HepG2 (cell line): Measurements from ENCODE around the gene LPCAT4. TPM values are rescaled to one million over a fixed set of nuclear protein-coding genes. Genes with fewer than 3 reads are reported as not detected.

Experiments
- ATAC-seq: fragments of 200-7000 bp; cut with Tn5 transposase; 3 replicates; pipeline ENCODE4 v1.9.1; 2020; ENCODE audit warnings: mild to moderate bottlenecking, moderate library complexity
- BruUV-seq: library from RNA; stranded (reverse); fragments of 400-500 nt; replicated peaks from 2 replicates; lab custom pipeline; 2021; lab: Mats Ljungman, UMichigan
- CTCF ChIA-PET: fragments of 300-600 bp; formaldehyde crosslinking; extraction: SDS; loops from one replicate; lab custom pipeline; 2021; ENCODE audit warnings: low total read pairs, inconsistent platforms, low intra/inter-chr PET ratio; lab: Yijun Ruan, JAX
- POLR2A ChIA-PET: fragments of 350-600 bp; sonication (Branson Sonifier 250); formaldehyde crosslinking; loops from one replicate; lab custom pipeline; 2020; ENCODE audit warnings: antibody characterized with exemption, inconsistent platforms; lab: Yijun Ruan, JAX
- DNase-seq: peaks from one replicate; pipeline ENCODE4 v3.0.0-alpha.2; 2015; ENCODE audit warnings: low spot score
- FAIRE-seq: peaks from 3 replicates; lab custom pipeline; 2011; peaks lifted over from hg19 to GRCh38; lab: Jason Lieb, UNC
- H2AFZ ChIP-seq: one replicate; pipeline ENCODE4 v1.6.1; 2011; ENCODE audit warnings: low read length, inconsistent platforms
- H3K27ac ChIP-seq: fragments of 300-600 bp; 3 replicates; pipeline ENCODE4 v1.8.0; 2011; ENCODE audit warnings: mixed run types, mild to moderate bottlenecking, mixed read lengths, low read length, inconsistent platforms; ENCODE audit not compliant: insufficient read depth; ENCODE audit errors: extremely low read length
- H3K27me3 ChIP-seq, 2 experiments: fragments of 200-600 bp in 1 of 2; 2 replicates in 1 of 2; 3 replicates in 1 of 2; pipeline versions ENCODE4 v1.6.0 to v1.8.0; 2011; ENCODE audit warnings: low read length in 2 of 2, mild to moderate bottlenecking in 2 of 2, moderate library complexity in 2 of 2, inconsistent platforms in 1 of 2; ENCODE audit not compliant: insufficient read depth in 2 of 2, control insufficient read depth in 1 of 2
- H3K36me3 ChIP-seq, 2 experiments: fragments of 200-600 bp in 1 of 2; replicated peaks in 1 of 2; 2 replicates in 1 of 2; 3 replicates in 1 of 2; pipeline versions ENCODE4 v1.5.1 to v1.8.0; 2011; ENCODE audit warnings: low read length in 2 of 2, inconsistent platforms in 1 of 2; ENCODE audit not compliant: insufficient read depth in 2 of 2, control insufficient read depth in 1 of 2
- H3K4me1 ChIP-seq: 2 replicates; pipeline ENCODE4 v1.5.1; 2012; ENCODE audit warnings: low read length, inconsistent platforms; ENCODE audit not compliant: insufficient read depth
- H3K4me2 ChIP-seq: 2 replicates; pipeline ENCODE4 v1.6.0; 2011; ENCODE audit warnings: low read depth, low read length, inconsistent platforms
- H3K4me3 ChIP-seq, 3 experiments: fragments of 200-600 bp in 1 of 3; sonication (generic), shearing (Covaris generic) in 1 of 3; replicated peaks in 1 of 3; 2 replicates each; pipeline ENCODE4 v1.5.1; 2011 to 2016; ENCODE audit warnings: low read length in 3 of 3, inconsistent platforms in 2 of 3, low read depth in 2 of 3, mild to moderate bottlenecking in 2 of 3, control low read depth in 1 of 3, mixed read lengths in 1 of 3; ENCODE audit not compliant: insufficient read depth in 1 of 3
- H3K79me2 ChIP-seq: one replicate; pipeline ENCODE4 v1.6.1; 2011; ENCODE audit warnings: low read length, inconsistent platforms; ENCODE audit not compliant: insufficient read depth
- H3K9ac ChIP-seq: 2 replicates; pipeline ENCODE4 v1.6.0; 2011; ENCODE audit warnings: mild to moderate bottlenecking, low read depth, low read length, inconsistent platforms; ENCODE audit not compliant: insufficient read depth
- H3K9me3 ChIP-seq: 2 replicates; pipeline ENCODE4 v1.5.1; 2012; ENCODE audit warnings: mild to moderate bottlenecking, low read length
- H4K20me1 ChIP-seq: 2 replicates; pipeline ENCODE4 v1.6.0; 2011; ENCODE audit warnings: inconsistent platforms, mild to moderate bottlenecking, low read length, moderate library complexity; ENCODE audit not compliant: insufficient read depth
- HIC2 ChIP-seq: sonication (generic); formaldehyde crosslinking; IDR thresholded peaks from 2 replicates; pipeline ENCODE4 v1.9.0; 2022; ENCODE audit warnings: low read depth, missing genetic modification reagents
- MAFG ChIP-seq: sonication (generic); formaldehyde crosslinking; IDR thresholded peaks from 2 replicates; pipeline ENCODE4 v1.5.1; 2020; ENCODE audit warnings: mild to moderate bottlenecking, missing genetic modification reagents
- NCOA2 ChIP-seq: sonication (generic); formaldehyde crosslinking; IDR thresholded peaks from 2 replicates; pipeline ENCODE4 v1.8.0; 2022; ENCODE audit warnings: inconsistent platforms
- PHF8 ChIP-seq: sonication (generic); formaldehyde crosslinking; IDR thresholded peaks from 2 replicates; pipeline ENCODE4 v1.5.0; 2020; ENCODE audit warnings: missing genetic modification reagents
- PPARG ChIP-seq: conservative IDR thresholded peaks from 2 replicates; pipeline ENCODE4 v1.6.1; 2016; ENCODE audit warnings: missing biosample characterization, missing genetic modification reagents
- TERF1 ChIP-seq: sonication (generic); formaldehyde crosslinking; IDR thresholded peaks from 2 replicates; pipeline ENCODE4 v1.8.0; 2022; ENCODE audit warnings: mild to moderate bottlenecking, missing genetic modification reagents, moderate library complexity
- ZNF138 ChIP-seq: sonication (generic); formaldehyde crosslinking; IDR thresholded peaks from 2 replicates; pipeline ENCODE4 v1.5.0; 2020; ENCODE audit warnings: mild to moderate bottlenecking, low read depth, missing genetic modification reagents
- ZNF205 ChIP-seq: IDR thresholded peaks from 2 replicates; pipeline ENCODE4 v1.6.1; 2018; ENCODE audit warnings: missing biosample characterization, missing genetic modification reagents
- ZNF44 ChIP-seq: sonication (generic); formaldehyde crosslinking; IDR thresholded peaks from 2 replicates; pipeline ENCODE4 v1.5.1; 2020; ENCODE audit warnings: mild to moderate bottlenecking, missing genetic modification reagents
- ZNF570 ChIP-seq: sonication (generic); formaldehyde crosslinking; IDR thresholded peaks from 2 replicates; pipeline ENCODE4 v1.4.0; 2020; ENCODE audit warnings: mild to moderate bottlenecking, missing genetic modification reagents, borderline replicate concordance
- WGBS: methylation state at CpG from one replicate; pipeline ENCODE4 v1.1.6; 2017; ENCODE audit warnings: low lambda C conversion rate; 5-methylcytosine and 5-hydroxymethylcytosine counted together
- in situ Hi-C: cut with HindIII; loops from 2 replicates; pipeline ENCODE4 v1.10.0; 2017; ENCODE audit warnings: low pct_unique_long_range_greater_than_20kb; ENCODE audit not compliant: extremely low pct_ligation_motif_present
- intact Hi-C: fragments of 100-400 bp; cut with micrococcal nuclease; formaldehyde crosslinking; loops from one replicate; pipeline ENCODE4 v1.10.0; 2022; ENCODE audit not compliant: unreplicated experiment
- polyA plus RNA-seq, 8 experiments: library from polyadenylated mRNA; depleted of rRNA in 3 of 8; stranded (reverse) in 7 of 8; unstranded in 1 of 8; fragments of >200 nt; fragmentation: Illumina TruSeq in 4 of 8; extraction: Trizol in 4 of 8; gene quantifications; 2 replicates each; pipeline versions ENCODE4 v1.2.1 to v1.2.3, GENCODE V29; 2011 to 2016; ENCODE audit warnings: low read depth in 4 of 8, missing spikeins in 1 of 8, mixed read lengths in 1 of 8; ENCODE audit not compliant: insufficient read depth in 1 of 8
- total RNA-seq, 5 experiments: library from RNA; depleted of rRNA; stranded (reverse); fragments of >200 nt; fragmentation: Illumina TruSeq; extraction: Trizol; gene quantifications; 2 replicates each; pipeline ENCODE4 v1.2.3, GENCODE V29; 2016; ENCODE audit warnings: low read depth in 1 of 5

The LPCAT4 gene
- total and polyA plus RNA-seq, 2 of the 13 experiments (the other 11 are each of a cell fraction or from before 2014, with no cell fraction given), result 8.1 to 57.1 TPM

- ATAC-seq, result no peak
- no peak overlapping the region for H2AFZ ChIP-seq
- intact Hi-C loops, result no loop called here
Observed at GRCh38 chr15:34324933-34325332, 42.1 kb downstream of the LPCAT4 start.

More at GRCh38 chr15:34324933-34325332, 42.1 kb downstream of the LPCAT4 start:
- no peak overlapping the region for H3K27ac ChIP-seq
- CTCF ChIA-PET, result no interaction called here
- H3K4me2 ChIP-seq, result no peak overlapping the region
- no peaks in the 10 kb centered on the region for H3K79me2 ChIP-seq
- no peak for TF ChIP-seq PPARG (CRISPR knock-in tag)
- TF ChIP-seq NCOA2 (CRISPR knock-in tag), result no peak
- no peak for TF ChIP-seq TERF1 (CRISPR knock-in tag)
- no peak for TF ChIP-seq ZNF138 (CRISPR knock-in tag)
- TF ChIP-seq HIC2 (CRISPR knock-in tag), result no peak
- no peak for TF ChIP-seq MAFG (CRISPR knock-in tag)
- TF ChIP-seq PHF8 (CRISPR knock-in tag), result no peak
- no peak for TF ChIP-seq ZNF570 (CRISPR knock-in tag)
- TF ChIP-seq ZNF44, result no peak
- no peak for TF ChIP-seq ZNF205 (CRISPR knock-in tag)
- TF ChIP-seq, all 625 proteins: peak for 0
- no peak overlapping the region for H3K9ac ChIP-seq
- H4K20me1 ChIP-seq, result no peaks in the 10 kb centered on the region
- in situ Hi-C loops, result no loop called here
- no peaks in the 10 kb centered on the region for H3K27me3 ChIP-seq
- no peaks in the 10 kb centered on the region for H3K36me3 ChIP-seq
- H3K4me1 ChIP-seq, result no peaks in the 10 kb centered on the region
- DNase-seq (no peak), FAIRE-seq (no peak)
- POLR2A ChIA-PET, result no interaction called here
- H3K9me3 ChIP-seq, result no peaks in the 10 kb centered on the region
- BruUV-seq, result no TSS peak
- WGBS, result 100% methylated on average over 1 of the region's 1 CpG
- no peak overlapping the region for H3K4me3 ChIP-seq
